Measurements from ENCODE around the gene TMEM256. TPM values are rescaled to one million over a fixed set of nuclear protein-coding genes. Genes with fewer than 3 reads are reported as not detected.
A peak's percentile ranks its signal among the peaks of the same experiment; 100 is the strongest.

The TMEM256 gene
- total RNA-seq, 2 experiments from 2014 or later = 42.7 to 44.3 TPM

GRCh38 chr17:7419819-7420610, 16.1 kb upstream of the TMEM256 start, which contains the start of gene SPEM1:
TSS of gene SPEM1 (plus strand) at chr17:7420324. CDS start at chr17:7420385, 61 bp downstream.
- no peaks in the 10 kb centered on the region for H3K27me3 Mint-ChIP-seq
- H3K4me3 Mint-ChIP-seq = no peak within 1 kb of the TSS
- H3K36me3 Mint-ChIP-seq = no peaks in the 10 kb centered on the region
- H3K27ac Mint-ChIP-seq = no peak within 1 kb of the TSS
- no peaks in the 10 kb centered on the region for H3K9me3 Mint-ChIP-seq
- no peaks in the 10 kb centered on the region for H3K4me1 Mint-ChIP-seq
- DNase-seq = no peak

- Mint-ChIP-seq H3K27me3 (no peaks in the 10 kb centered on the region), H3K36me3 (no peaks in the 10 kb centered on the region), H3K4me1 (no peaks in the 10 kb centered on the region), H3K27ac (no peak overlapping the region), H3K4me3 (no peak overlapping the region), H3K9me3 (no peaks in the 10 kb centered on the region)
- no peak for DNase-seq
These were observed 14.7 kb upstream of the TMEM256 start for GRCh38 chr17:7418472-7419152.

- Mint-ChIP-seq H3K27ac (no peak overlapping the region), H3K4me1 (no peaks in the 10 kb centered on the region), H3K36me3 (no peaks in the 10 kb centered on the region), H3K4me3 (no peak overlapping the region), H3K27me3 (no peaks in the 10 kb centered on the region), H3K9me3 (no peaks in the 10 kb centered on the region)
- DNase-seq = no peak
These were observed 13.3 kb upstream of the TMEM256 start for GRCh38 chr17:7417056-7417655.

GRCh38 chr17:7416323-7416722, 12.4 kb upstream of the TMEM256 start:
- Mint-ChIP-seq H3K36me3 (no peaks in the 10 kb centered on the region), H3K4me3 (no peak overlapping the region), H3K9me3 (no peaks in the 10 kb centered on the region), H3K4me1 (no peaks in the 10 kb centered on the region), H3K27me3 (no peaks in the 10 kb centered on the region), H3K27ac (no peak overlapping the region)
- DNase-seq = no peak

- Mint-ChIP-seq H3K4me3 (no peak overlapping the region), H3K27me3 (no peaks in the 10 kb centered on the region), H3K4me1 (no peaks in the 10 kb centered on the region), H3K36me3 (no peaks in the 10 kb centered on the region), H3K9me3 (no peaks in the 10 kb centered on the region), H3K27ac (no peak overlapping the region)
- no peak for DNase-seq
These were observed 11.9 kb upstream of the TMEM256 start for GRCh38 chr17:7415784-7416183.

- Mint-ChIP-seq H3K36me3 (no peaks in the 10 kb centered on the region), H3K4me3 (no peak overlapping the region), H3K4me1 (no peaks in the 10 kb centered on the region)
These were observed 10.9 kb upstream of the TMEM256 start for GRCh38 chr17:7414837-7415236.

GRCh38 chr17:7413346-7413985, 9.6 kb upstream of the TMEM256 start:
- H3K27me3 Mint-ChIP-seq = no peaks in the 10 kb centered on the region
- no peak overlapping the region for H3K27ac Mint-ChIP-seq
- H3K9me3 Mint-ChIP-seq = no peaks in the 10 kb centered on the region
- no peaks in the 10 kb centered on the region for H3K4me1 Mint-ChIP-seq
- H3K36me3 Mint-ChIP-seq = no peaks in the 10 kb centered on the region
- DNase-seq = no peak
- no peak overlapping the region for H3K4me3 Mint-ChIP-seq

More at GRCh38 chr17:7414837-7415236, 10.9 kb upstream of the TMEM256 start:
- no peaks in the 10 kb centered on the region for H3K27me3 Mint-ChIP-seq
- H3K27ac Mint-ChIP-seq = no peak overlapping the region
- H3K9me3 Mint-ChIP-seq = no peaks in the 10 kb centered on the region
- no peak for DNase-seq

GRCh38 chr17:7411427-7411750, 7.5 kb upstream of the TMEM256 start:
- H3K27ac Mint-ChIP-seq = no peak overlapping the region
- DNase-seq = no peak
- no peak overlapping the region for H3K4me3 Mint-ChIP-seq
- H3K4me1 Mint-ChIP-seq = peaks cover 5% of the 10 kb centered on the region
- H3K27me3 Mint-ChIP-seq = no peaks in the 10 kb centered on the region
- H3K36me3 Mint-ChIP-seq = no peaks in the 10 kb centered on the region
- no peaks in the 10 kb centered on the region for H3K9me3 Mint-ChIP-seq

- Mint-ChIP-seq H3K4me3 (no peak overlapping the region), H3K27me3 (no peaks in the 10 kb centered on the region), H3K9me3 (no peaks in the 10 kb centered on the region), H3K4me1 (peaks cover 8% of the 10 kb centered on the region), H3K27ac (no peak overlapping the region), H3K36me3 (no peaks in the 10 kb centered on the region)
- DNase-seq = no peak
These were observed 6.9 kb upstream of the TMEM256 start for GRCh38 chr17:7410634-7411426.

GRCh38 chr17:7409716-7410115, 5.8 kb upstream of the TMEM256 start:
- no peaks in the 10 kb centered on the region for H3K9me3 Mint-ChIP-seq
- no peaks in the 10 kb centered on the region for H3K27me3 Mint-ChIP-seq
- peaks cover 10% of the 10 kb centered on the region for H3K4me1 Mint-ChIP-seq
- no peak overlapping the region for H3K4me3 Mint-ChIP-seq
- H3K27ac Mint-ChIP-seq = no peak overlapping the region
- DNase-seq = no peak
- no peaks in the 10 kb centered on the region for H3K36me3 Mint-ChIP-seq

- no peak for DNase-seq
- Mint-ChIP-seq H3K36me3 (no peaks in the 10 kb centered on the region), H3K27me3 (no peaks in the 10 kb centered on the region), H3K4me1 (peaks cover 10% of the 10 kb centered on the region), H3K9me3 (no peaks in the 10 kb centered on the region), H3K4me3 (peak overlapping the region; percentile 15), H3K27ac (no peak overlapping the region)
These were observed 5.0 kb upstream of the TMEM256 start for GRCh38 chr17:7408863-7409262.

GRCh38 chr17:7408252-7408727, 4.4 kb upstream of the TMEM256 start:
- peak; percentile 56 for DNase-seq
- H3K4me3 Mint-ChIP-seq = no peak overlapping the region
- H3K9me3 Mint-ChIP-seq = no peaks in the 10 kb centered on the region
- peak overlapping the region; percentile 16 for H3K27ac Mint-ChIP-seq
- H3K27me3 Mint-ChIP-seq = no peaks in the 10 kb centered on the region
- no peaks in the 10 kb centered on the region for H3K36me3 Mint-ChIP-seq
- H3K4me1 Mint-ChIP-seq = peaks cover 10% of the 10 kb centered on the region

- Mint-ChIP-seq H3K4me3 (peak within 1 kb of the TSS; percentile 58), H3K9me3 (no peaks in the 10 kb centered on the region), H3K4me1 (peaks cover 16% of the 10 kb centered on the region), H3K27ac (peak within 1 kb of the TSS; percentile 46), H3K27me3 (no peaks in the 10 kb centered on the region), H3K36me3 (no peaks in the 10 kb centered on the region)
- DNase-seq = no peak
These were observed 3.8 kb upstream of the TMEM256 start, which contains the start of gene NLGN2 for GRCh38 chr17:7407485-7408251. TSS of gene NLGN2 (plus strand) at chr17:7407845. CDS start at chr17:7408256, 411 bp downstream.

- Mint-ChIP-seq H3K27me3 (no peaks in the 10 kb centered on the region), H3K27ac (no peak overlapping the region), H3K9me3 (no peaks in the 10 kb centered on the region), H3K4me1 (peaks cover 16% of the 10 kb centered on the region), H3K36me3 (no peaks in the 10 kb centered on the region), H3K4me3 (no peak overlapping the region)
- DNase-seq = no peak
These were observed 3.2 kb upstream of the TMEM256 start for GRCh38 chr17:7407082-7407481.
